Left lung (tissue), 10 donors: ENCODE data around the gene EFNA2. TPM values are rescaled to one million over a fixed set of nuclear protein-coding genes. Genes with fewer than 3 reads are reported as not detected.
A peak's percentile ranks its signal among the peaks of the same experiment; 100 is the strongest.

Experiments
- ATAC-seq: fragments of 200-7000 bp; cut with Tn5 transposase; one replicate; pipeline ENCODE4 v1.9.1; 2020; ENCODE audit warnings: moderate library complexity
- DNase-seq, 4 donors: peaks; one replicate each; pipeline ENCODE4 v3.0.0-alpha.2; 2013 to 2020
- H3K27ac ChIP-seq, 2 donors: fragments of 200-600 bp; sonication (generic) in 1 of 2; one replicate each; pipeline versions ENCODE4 v1.5.0 to v1.8.0; 2020 to 2021
- H3K27me3 ChIP-seq, 2 donors: fragments of 200-600 bp; sonication (generic) in 1 of 2; one replicate each; pipeline versions ENCODE4 v1.5.0 to v1.8.0; 2020 to 2021
- H3K36me3 ChIP-seq, 2 donors: fragments of 200-600 bp; sonication (generic) in 1 of 2; one replicate each; pipeline versions ENCODE4 v1.5.0 to v1.8.0; 2020 to 2021
- H3K4me1 ChIP-seq, 2 donors: fragments of 200-600 bp; one replicate each; pipeline ENCODE4 v1.8.0; 2021
- H3K4me3 ChIP-seq, 2 donors: fragments of 200-600 bp; sonication (generic) in 1 of 2; one replicate each; pipeline versions ENCODE4 v1.5.0 to v1.8.0; 2020 to 2021; ENCODE audit warnings: mild to moderate bottlenecking in 1 of 2
- H3K9me3 ChIP-seq, 2 donors: fragments of 200-600 bp; sonication (generic) in 1 of 2; one replicate each; pipeline versions ENCODE4 v1.5.0 to v1.8.0; 2020 to 2021
- intact Hi-C, 2 donors: fragments of 100-400 bp; cut with DNase I; formaldehyde crosslinking; loops; one replicate each; pipeline versions ENCODE4 v1.11.2 to v1.14.2; 2022
- polyA plus RNA-seq, 6 donors: library from polyadenylated mRNA; unstranded; fragments of 120-200 nt; gene quantifications; one replicate each; pipeline ENCODE4 v1.2.1, GENCODE V29; 2013; ENCODE audit not compliant: insufficient read length in 6 of 6
- total RNA-seq, 2 donors: library from RNA; stranded (reverse); fragmentation: NEBNext Ultra II Directional; extraction: Animal tissue kit (Norgen Biotek cat#: 25700); gene quantifications; one replicate each; pipeline ENCODE4 v1.2.1, GENCODE V29; 2021
- TF ChIP-seq, protein P1 (sequence below), 2 donors: fragments of 200-600 bp; sonication (generic) in 1 of 2; IDR thresholded peaks; one replicate each; pipeline versions ENCODE4 v1.5.0 to v1.8.0; 2021; ENCODE audit warnings: antibody characterized with exemption in 2 of 2
- donor health status: DM: no; HTN: yes; CAD: no.
- donor health status: DM: no; HTN: no; CAD: no.

The EFNA2 gene
- total and polyA plus RNA-seq, 8 donors, result 0.48 to 2.0 (median 0.79) TPM; not detected in 1

DNA sequence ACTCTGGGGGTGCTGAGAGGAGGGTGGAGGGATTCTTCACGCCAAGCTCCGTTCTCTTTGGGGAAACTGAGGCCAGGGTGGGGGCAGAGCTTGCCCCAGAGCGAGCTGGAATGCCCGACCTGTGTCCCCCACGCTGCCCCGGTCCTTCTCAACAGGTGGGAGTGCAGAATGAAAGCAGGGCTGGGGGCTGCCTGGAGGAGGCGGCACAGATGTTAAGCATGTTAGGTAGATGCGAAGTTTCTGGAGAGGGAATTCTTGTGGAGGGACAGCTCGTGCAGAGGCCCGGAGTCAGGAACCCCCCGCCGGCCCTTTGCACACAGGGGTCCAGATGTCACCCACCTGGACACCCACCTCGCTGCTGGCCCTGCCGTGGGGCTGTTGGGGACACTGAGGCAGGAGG, 9.0 kb downstream of the EFNA2 start:
- Histone ChIP-seq H3K27me3 (peaks cover 11 to 91% of the 10 kb centered on the region in 2 donors), H3K36me3 (no peaks in the 10 kb centered on the region), H3K9me3 (no peaks in the 10 kb centered on the region), H3K4me3 (no peak overlapping the region), H3K27ac (no peak overlapping the region), H3K4me1 (peaks cover 3 to 4% of the 10 kb centered on the region in 2 donors)
- TF ChIP-seq, protein P1, sequence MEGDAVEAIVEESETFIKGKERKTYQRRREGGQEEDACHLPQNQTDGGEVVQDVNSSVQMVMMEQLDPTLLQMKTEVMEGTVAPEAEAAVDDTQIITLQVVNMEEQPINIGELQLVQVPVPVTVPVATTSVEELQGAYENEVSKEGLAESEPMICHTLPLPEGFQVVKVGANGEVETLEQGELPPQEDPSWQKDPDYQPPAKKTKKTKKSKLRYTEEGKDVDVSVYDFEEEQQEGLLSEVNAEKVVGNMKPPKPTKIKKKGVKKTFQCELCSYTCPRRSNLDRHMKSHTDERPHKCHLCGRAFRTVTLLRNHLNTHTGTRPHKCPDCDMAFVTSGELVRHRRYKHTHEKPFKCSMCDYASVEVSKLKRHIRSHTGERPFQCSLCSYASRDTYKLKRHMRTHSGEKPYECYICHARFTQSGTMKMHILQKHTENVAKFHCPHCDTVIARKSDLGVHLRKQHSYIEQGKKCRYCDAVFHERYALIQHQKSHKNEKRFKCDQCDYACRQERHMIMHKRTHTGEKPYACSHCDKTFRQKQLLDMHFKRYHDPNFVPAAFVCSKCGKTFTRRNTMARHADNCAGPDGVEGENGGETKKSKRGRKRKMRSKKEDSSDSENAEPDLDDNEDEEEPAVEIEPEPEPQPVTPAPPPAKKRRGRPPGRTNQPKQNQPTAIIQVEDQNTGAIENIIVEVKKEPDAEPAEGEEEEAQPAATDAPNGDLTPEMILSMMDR (IDR thresholded peaks at IDR 0.05), result no peak
- DNase-seq, result no peak
- ATAC-seq, result no peak
- intact Hi-C loops, result no loop called here

DNA sequence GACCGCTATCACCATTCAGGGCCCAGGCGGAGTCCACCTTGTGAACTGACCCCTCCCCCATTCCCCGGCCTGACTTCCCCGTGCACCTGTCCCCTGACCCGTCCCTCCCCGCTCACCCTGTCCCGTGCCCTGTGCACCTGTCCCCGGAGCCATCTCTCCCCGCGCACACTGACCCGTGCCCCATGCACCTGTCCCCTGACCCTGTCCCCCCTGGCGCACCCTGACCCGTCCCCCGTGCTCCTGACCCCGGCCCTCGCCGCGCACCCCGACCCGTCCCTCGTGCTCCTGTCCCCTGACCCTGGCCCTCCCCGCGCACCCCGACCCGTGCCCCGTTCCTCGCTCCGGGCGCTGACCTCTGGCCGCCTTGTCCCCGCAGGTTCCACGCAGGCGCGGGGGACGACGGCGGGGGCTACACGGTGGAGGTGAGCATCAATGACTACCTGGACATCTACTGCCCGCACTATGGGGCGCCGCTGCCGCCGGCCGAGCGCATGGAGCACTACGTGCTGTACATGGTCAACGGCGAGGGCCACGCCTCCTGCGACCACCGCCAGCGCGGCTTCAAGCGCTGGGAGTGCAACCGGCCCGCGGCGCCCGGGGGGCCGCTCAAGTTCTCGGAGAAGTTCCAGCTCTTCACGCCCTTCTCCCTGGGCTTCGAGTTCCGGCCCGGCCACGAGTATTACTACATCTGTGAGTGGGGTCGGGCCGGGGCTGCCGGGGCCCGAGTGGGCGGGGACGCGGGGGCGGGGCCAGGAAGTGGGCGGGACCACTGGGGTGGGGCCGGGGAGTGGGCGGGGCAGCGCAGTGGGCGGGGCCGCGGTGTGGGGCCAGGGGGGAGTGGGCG, 9.7 kb downstream of the EFNA2 start:
- peak in 1 of 4 donors; percentile 37 for DNase-seq
- Histone ChIP-seq H3K4me1 (peaks cover 3 to 4% of the 10 kb centered on the region in 2 donors), H3K27ac (no peak overlapping the region), H3K27me3 (peaks cover 11 to 91% of the 10 kb centered on the region in 2 donors), H3K36me3 (no peaks in the 10 kb centered on the region), H3K4me3 (no peak overlapping the region), H3K9me3 (no peaks in the 10 kb centered on the region)
- TF ChIP-seq, protein P1 (IDR thresholded peaks at IDR 0.05), result no peak
- intact Hi-C loops, result no loop called here
- no peak for ATAC-seq

DNA sequence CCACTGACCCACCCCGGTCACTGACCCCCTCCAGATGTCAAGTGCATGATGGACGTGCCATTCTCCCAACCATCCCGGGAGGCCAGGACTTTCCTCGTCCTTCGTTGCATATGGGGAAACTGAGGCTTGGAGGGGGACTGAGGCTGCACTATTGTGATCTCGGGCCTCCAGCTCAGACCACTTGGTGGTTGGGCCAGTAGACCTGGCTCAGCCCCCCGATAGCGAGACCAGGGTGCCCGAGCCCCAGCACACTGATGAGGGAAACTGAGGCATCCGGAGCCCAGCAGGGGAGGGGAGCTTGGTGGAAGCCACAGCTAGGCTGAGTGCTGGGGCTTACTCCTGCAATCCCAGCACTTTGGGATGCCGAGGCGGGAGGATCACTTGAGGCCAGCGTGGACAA, 10.4 kb downstream of the EFNA2 start:
- H3K4me1 ChIP-seq, result peaks cover 3 to 4% of the 10 kb centered on the region in 2 donors
- no peaks in the 10 kb centered on the region for H3K9me3 ChIP-seq
- ATAC-seq (no peak), DNase-seq (no peak)
- no peaks in the 10 kb centered on the region for H3K36me3 ChIP-seq
- H3K4me3 ChIP-seq, result no peak overlapping the region
- no peak overlapping the region for H3K27ac ChIP-seq
- peaks cover 11 to 87% of the 10 kb centered on the region in 2 donors for H3K27me3 ChIP-seq
- intact Hi-C loops, result no loop called here
- TF ChIP-seq, protein P1 (IDR thresholded peaks at IDR 0.05), result no peak

DNA sequence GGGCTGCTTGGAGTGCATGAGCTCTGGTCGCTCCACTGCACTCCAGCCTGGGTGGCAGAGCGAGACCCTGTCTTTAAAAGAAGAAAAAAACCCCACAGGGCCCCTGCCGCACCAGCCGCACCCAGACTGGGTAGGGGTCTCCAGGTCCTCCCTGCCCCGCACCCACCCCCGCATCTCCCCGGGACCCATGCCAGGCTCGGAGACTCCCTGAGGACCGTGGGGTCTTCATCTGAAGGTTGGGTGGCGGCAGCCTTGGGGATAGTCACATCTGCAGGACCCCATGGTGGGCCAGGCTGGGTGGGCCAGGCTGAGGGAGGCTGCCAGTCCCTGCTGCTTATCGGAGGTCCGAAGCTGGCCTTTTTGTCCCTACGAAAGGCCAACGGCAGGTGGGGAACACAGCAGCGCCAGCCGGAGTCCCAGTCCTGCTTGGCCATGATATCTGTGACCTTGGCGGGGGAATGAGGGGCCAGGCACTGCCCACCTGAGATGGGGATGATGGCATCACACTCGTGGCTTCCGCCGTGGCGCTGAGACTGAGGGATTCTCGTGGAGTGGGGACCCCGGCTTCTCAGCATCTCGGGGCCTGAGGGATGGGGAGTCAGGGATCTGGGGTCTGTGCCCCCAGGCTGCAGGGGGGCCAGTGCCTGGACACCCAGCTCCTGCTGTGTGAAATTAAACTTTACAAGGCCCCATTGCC, 11.1 kb downstream of the EFNA2 start:
- no peak for DNase-seq
- H3K9me3 ChIP-seq, result no peaks in the 10 kb centered on the region

More for the DNA sequence above, 11.1 kb downstream of the EFNA2 start:
- H3K36me3 ChIP-seq, result no peaks in the 10 kb centered on the region
- ATAC-seq, result no peak
- TF ChIP-seq, protein P1 (IDR thresholded peaks at IDR 0.05), result no peak
- intact Hi-C loops, result no loop called here
- H3K27me3 ChIP-seq, result peaks cover 11 to 82% of the 10 kb centered on the region in 2 donors
- no peak overlapping the region for H3K27ac ChIP-seq
- no peak overlapping the region for H3K4me3 ChIP-seq
- peaks cover 3 to 4% of the 10 kb centered on the region in 2 donors for H3K4me1 ChIP-seq
